Measurements from ENCODE around the gene RNF213.
"Not testable (repeated sequence)": the region's sequence is repeated elsewhere in the genome, so short reads cannot be mapped to it uniquely, and the experiment has no call there.

The RNF213 gene

DNA sequence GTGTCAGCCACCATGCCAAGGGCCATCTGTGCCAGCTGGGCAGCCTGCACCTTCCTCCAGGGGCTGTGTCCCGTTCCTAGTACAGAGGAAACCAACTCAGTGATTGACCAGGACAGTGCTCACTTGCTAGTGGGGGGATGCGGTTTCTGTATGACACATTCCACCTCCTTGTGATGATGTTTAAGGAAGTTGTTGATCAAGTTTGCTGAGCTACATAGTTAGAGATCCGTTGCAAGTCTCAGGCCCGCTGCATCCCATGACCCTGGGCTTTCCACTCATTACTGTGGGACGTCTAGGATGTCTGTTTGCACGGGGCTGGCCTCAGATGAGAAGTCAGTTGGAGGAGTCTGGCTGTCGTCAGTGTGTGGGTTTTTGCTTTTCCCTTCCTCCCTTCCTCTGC is 33.6 kb downstream of the RNF213 start:
- no peak overlapping the region for H3K4me3 ChIP-seq (ENCODE audit: low read depth, low read length)
- TF ChIP-seq, protein P1, sequence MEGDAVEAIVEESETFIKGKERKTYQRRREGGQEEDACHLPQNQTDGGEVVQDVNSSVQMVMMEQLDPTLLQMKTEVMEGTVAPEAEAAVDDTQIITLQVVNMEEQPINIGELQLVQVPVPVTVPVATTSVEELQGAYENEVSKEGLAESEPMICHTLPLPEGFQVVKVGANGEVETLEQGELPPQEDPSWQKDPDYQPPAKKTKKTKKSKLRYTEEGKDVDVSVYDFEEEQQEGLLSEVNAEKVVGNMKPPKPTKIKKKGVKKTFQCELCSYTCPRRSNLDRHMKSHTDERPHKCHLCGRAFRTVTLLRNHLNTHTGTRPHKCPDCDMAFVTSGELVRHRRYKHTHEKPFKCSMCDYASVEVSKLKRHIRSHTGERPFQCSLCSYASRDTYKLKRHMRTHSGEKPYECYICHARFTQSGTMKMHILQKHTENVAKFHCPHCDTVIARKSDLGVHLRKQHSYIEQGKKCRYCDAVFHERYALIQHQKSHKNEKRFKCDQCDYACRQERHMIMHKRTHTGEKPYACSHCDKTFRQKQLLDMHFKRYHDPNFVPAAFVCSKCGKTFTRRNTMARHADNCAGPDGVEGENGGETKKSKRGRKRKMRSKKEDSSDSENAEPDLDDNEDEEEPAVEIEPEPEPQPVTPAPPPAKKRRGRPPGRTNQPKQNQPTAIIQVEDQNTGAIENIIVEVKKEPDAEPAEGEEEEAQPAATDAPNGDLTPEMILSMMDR (IDR thresholded peaks at IDR 0.05; ENCODE audit: borderline replicate concordance, insufficient read depth, low read depth, low read length) = no peak

DNA sequence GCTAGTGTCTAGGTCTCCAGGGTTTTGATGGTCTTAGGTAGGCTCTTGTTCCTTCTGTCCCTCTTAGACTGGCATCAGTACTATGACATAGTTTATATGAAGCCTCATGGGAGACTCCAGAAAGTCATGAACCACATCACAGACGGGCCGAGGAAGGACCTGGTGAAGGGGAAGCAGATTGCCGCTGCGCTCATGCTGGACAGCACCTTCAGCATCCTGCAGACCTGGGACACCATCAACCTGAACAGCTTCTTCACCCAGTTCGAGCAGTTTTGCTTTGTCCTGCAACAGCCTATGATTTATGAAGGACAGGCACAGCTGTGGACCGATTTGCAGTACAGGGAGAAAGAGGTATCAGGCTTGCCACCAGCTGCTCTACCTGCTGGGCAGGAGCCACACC is 34.0 kb downstream of the RNF213 start:
- no peak overlapping the region for H3K4me3 ChIP-seq (ENCODE audit: low read depth, low read length)
- TF ChIP-seq, protein P1 (IDR thresholded peaks at IDR 0.05; ENCODE audit: borderline replicate concordance, insufficient read depth, low read depth, low read length) = no peak

DNA sequence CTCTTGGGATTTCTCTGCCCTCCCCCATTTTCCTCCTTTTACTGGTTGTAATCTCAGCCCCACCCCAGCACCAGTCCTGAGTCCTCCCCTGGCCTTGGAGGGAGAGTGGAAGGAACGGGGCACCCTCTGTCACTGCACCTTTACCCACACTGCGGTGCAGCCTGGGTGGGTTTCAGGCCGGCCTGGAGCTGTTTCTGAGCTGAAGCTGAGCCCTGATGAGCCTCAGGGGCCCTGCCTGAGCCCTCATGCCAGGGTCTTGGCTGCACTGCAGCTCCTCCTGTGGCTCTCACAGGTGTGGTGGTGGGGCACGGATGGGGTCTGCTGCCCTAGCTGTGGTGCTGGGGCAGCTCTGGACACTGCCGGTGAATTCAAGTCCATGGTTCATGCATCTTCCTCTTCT is 34.5 kb downstream of the RNF213 start:
- TF ChIP-seq, protein P1 (IDR thresholded peaks at IDR 0.05; ENCODE audit: borderline replicate concordance, insufficient read depth, low read depth, low read length) = no peak
- H3K4me3 ChIP-seq (ENCODE audit: low read depth, low read length) = no peak overlapping the region

DNA sequence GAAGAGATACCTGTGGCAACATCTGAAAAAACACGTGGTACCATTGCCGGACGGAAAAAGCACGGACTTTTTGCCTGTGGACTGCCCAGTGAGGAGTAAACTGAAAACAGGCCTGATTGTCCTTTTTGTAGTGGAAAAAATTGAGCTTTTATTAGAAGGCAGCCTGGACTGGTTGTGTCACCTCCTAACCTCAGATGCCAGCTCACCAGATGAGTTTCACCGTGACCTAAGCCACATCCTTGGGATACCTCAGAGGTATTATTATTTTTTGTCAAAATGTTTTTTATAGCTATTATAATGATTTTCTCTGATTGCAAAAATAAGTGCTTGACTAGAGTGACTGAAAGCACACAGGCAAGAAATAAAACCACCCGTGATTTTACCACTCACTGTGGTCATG is 34.9 kb downstream of the RNF213 start:
- TF ChIP-seq, protein P1 (IDR thresholded peaks at IDR 0.05; ENCODE audit: borderline replicate concordance, insufficient read depth, low read depth, low read length) = no peak

DNA sequence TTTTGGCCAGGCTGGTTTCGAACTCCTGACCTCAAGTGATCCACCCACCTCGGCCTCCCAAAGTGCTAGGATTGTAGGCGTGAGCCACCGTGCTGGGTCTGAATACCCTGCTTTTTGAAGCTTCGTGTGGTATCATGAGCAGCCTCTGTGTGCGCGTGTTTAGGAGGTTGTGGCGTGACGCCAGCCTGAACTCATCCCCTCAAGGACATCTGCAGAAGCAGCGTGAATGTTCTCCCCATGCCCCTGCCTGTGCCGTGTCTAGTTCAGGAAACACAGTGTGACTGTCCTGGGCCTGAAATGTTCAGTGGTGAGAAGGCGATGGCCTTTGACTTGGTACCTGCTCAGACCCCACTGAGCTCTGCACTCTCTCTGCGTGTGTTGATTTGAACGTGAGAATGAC is 35.6 kb downstream of the RNF213 start:
- TF ChIP-seq, protein P1 (IDR thresholded peaks at IDR 0.05; ENCODE audit: borderline replicate concordance, insufficient read depth, low read depth, low read length) = no peak
- H3K4me3 ChIP-seq (ENCODE audit: low read depth, low read length) = no peak overlapping the region

More for the DNA sequence above, 34.9 kb downstream of the RNF213 start:
- no peak overlapping the region for H3K4me3 ChIP-seq (ENCODE audit: low read depth, low read length)

DNA sequence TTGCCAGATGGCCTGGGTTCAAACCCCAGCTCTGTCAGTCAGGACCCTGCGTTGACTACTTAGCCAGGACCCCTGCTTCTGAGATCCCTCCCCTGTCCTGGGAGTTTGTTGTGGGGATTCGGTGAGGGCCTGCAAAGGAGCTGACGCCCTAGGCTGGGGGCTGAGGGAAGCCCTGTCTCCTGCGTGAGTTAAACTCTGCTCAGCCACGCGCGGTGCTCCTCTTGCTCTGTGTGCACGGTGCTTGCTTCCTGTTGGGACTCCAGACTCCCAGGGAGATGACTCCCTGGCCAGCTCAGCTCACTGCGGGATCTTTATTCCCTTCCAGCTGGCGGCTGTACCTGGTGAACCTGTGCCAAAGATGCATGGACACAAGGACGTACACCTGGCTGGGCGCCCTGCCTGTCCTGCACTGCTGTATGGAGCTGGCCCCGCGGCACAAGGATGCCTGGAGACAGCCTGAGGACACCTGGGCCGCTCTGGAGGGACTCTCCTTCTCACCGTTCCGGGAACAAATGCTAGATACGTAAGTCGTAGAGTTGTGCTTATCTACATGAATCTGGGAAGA is 37.4 kb downstream of the RNF213 start:
- H3K4me3 ChIP-seq (ENCODE audit: low read depth, low read length) = no peak overlapping the region

DNA sequence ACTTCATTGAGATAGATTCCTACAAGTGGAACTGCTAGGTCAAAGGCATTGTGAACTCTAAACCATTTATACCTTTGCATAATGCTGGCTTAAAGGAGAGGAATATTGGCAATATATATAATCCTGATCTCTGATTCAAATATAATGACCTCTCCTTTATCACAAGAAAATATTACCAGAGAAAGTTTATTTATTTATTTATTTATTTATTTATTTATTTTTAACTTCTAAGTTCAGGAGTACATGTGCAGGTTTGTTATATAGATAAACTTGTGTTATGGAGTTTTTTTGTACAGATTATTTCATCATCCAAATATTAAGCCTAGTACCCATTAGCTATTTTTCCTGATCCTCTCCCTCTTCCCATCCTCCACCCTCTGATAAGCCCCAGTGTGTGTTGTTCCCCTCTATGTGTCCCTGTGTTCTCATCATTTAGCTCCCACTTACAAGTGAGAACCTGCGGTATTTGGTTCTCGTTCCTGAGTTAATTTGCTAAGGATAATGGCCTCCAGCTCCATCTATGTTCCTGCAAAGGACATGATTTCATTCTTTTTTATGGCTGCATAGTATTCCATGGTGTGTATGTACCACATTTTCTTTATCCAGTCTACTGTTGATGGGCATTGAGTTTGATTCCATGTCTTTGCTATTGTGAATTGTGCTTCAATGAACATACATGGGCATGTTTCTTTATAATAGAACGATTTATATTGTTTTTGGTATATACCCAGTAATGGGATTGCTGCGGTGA is 38.9 kb downstream of the RNF213 start:
- H3K4me3 ChIP-seq (ENCODE audit: low read depth, low read length) = not testable (repeated sequence)

More for the DNA sequence above, 37.4 kb downstream of the RNF213 start:
- TF ChIP-seq, protein P1 (IDR thresholded peaks at IDR 0.05; ENCODE audit: borderline replicate concordance, insufficient read depth, low read depth, low read length) = no peak

DNA sequence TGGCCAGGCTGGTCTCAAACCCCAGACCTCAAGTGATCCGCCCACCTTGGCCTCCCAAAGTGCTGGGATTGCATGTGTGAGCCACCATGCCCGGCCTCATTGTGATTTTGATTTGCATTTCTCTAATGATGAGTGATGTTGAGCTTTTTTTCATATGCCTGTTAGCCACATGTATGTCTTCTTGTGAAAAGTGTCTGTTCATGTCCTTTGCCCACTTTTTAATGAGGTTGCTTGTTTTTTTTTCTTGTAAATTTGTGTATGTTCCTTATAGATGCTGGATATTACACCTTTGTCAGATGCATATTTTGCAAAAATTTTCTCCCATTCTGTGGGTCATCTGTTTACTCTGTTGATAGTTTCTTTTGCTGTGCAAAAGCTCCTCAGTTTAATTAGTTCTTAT is 40.1 kb downstream of the RNF213 start:
- H3K4me3 ChIP-seq (ENCODE audit: low read depth, low read length) = not testable (repeated sequence)

All from GM12875 (cell line).